GM18873 (cell line): Measurements from ENCODE around the gene VCL.
"Not testable (repeated sequence)": the region's sequence is repeated elsewhere in the genome, so short reads cannot be mapped to it uniquely, and the experiment has no call there.

ENCODE experiments used
- ATAC-seq: cut with Tn5 transposase; IDR thresholded peaks from one replicate; pipeline ENCODE4 v1.9.1; 2021; ENCODE audit warnings: mild to moderate bottlenecking, moderate library complexity, moderate number of reproducible peaks; ENCODE audit not compliant: unreplicated experiment, low FRiP score

VCL gene

DNA sequence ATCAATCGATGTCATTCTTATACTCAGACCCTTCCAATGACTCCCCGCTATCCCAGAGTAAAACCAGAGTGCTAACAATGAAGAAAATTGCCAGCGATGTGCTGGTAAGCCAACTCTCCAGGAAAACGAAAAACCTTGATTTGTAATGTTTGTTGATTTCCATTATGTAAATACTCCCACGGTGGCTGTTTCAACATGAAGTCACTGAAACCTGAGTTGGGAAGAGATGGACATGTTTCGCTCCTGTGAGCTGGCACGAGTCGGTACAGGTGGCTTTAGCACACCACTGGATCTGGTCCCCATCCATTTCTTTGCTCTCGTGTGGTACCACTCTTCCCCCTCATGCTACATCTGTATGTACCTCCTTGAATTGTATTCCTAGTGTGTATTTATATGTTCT is 99.9 kb downstream of the VCL start:
- no peak for ATAC-seq

DNA sequence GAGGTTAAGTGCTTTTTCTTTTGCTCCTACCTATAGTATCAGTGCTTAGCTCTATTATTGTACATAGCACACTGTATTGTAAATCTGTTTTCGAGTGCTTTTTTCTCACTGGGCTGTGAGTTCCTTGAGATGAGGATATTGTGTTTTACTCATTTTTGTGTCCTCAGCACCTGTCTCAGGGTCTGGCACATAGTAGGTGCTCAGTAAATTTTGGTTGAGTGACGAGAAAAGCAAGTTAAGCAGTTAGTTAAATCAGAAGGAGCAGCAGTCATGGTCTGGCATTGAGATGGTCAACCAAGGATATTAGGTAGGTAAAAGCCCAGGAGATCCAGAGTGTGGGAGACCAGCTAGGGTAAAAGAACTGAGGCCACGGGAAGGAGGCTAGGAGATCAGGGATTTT is 101.5 kb downstream of the VCL start:
- no peak for ATAC-seq

DNA sequence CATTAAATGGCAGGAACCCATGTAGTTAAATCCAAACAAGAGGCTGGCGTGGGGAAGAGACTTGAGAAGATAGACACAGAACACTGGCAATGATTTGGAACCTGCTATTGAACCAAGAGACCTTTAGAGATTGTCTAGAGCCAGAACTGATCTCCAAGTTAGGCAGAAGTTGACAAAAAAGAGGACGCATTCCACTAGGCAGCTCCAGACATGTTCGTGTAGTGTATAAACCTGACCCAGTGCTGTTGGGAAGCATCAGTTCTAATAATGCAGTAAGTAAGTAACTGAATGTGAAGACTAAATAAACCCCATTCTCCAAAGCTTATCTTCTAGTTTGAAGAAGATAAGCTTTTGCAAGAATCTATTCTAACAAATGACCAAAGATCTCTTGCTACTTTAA is 101.9 kb downstream of the VCL start:
- ATAC-seq: no peak

DNA sequence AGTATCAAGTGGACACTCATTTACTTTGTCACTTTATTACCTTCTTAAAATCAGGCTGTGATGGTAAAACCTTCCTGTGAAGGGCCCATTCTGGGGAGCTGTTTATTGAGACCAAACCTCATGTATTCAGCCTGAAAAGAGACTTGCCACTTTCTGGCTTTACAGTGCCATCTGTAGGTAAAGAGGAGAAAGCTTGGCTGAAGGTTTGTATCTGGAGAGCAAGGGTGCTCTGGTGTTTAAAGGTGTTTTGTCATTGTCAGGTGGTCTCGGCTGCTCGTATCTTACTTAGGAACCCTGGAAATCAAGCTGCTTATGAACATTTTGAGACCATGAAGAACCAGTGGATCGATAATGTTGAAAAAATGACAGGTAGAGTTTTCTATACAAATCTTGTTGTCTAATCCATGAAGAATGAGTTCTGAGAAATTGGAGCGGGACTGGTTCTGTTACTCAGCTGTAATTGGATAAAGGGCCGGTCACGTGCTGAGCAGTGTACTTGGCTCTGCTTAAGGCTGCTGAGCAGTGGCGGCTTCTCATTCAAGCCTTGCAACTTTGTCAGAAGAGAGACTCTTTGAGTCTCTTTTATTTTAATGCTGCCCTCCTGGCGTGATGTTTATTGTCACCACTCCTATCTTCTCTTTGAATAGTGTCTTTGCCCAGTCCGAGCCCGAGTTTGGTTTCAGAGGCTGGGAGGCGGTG is 105.8 kb downstream of the VCL start:
- no peak for ATAC-seq

DNA sequence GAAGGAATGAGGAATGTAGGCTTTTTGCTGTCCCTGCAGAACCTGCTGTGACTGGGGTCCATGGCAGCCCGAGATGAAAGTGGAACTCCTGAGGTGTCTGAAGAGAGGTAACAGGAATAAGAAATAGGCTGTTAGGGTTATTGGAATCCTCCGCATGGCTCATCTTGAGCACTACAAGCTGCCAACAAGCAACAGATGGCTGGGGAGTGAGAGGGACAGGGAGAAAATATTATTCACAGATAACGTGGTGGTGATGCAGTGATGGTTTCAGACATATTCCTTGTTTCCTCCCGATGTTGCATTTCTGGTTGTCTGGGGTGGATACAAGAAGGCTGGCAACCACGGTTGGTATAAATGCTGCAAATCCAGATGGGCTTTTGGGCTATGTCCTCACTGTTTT is 106.6 kb downstream of the VCL start:
- no peak for ATAC-seq

DNA sequence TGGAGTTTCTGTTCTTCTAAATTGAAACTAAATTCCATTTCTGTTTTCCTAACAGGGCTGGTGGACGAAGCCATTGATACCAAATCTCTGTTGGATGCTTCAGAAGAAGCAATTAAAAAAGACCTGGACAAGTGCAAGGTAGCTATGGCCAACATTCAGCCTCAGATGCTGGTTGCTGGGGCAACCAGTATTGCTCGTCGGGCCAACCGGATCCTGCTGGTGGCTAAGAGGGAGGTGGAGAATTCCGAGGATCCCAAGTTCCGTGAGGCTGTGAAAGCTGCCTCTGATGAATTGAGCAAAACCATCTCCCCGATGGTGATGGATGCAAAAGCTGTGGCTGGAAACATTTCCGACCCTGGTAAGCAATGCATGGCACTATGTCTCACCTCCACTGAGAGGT is 107.1 kb downstream of the VCL start:
- no peak for ATAC-seq

DNA sequence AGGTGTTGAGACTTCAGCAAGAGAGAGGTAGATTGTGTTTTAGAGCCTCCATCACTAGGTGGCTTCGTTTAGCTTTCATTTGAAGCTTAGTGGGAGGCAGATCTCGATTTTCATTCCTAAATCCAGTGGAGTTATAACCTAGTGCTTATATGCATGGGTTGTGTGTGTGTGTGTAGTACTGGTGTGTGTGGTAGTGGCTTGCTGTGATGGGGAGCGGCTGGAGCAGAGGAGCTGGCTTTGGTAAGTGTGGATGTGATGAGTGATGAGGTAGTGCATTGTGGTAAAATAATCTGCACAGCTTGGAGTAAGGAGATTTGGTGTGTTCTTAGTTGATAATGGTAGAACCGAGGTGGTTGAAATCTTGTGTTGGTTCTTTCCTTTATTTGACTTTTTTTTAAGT is 109.5 kb downstream of the VCL start:
- no peak for ATAC-seq

DNA sequence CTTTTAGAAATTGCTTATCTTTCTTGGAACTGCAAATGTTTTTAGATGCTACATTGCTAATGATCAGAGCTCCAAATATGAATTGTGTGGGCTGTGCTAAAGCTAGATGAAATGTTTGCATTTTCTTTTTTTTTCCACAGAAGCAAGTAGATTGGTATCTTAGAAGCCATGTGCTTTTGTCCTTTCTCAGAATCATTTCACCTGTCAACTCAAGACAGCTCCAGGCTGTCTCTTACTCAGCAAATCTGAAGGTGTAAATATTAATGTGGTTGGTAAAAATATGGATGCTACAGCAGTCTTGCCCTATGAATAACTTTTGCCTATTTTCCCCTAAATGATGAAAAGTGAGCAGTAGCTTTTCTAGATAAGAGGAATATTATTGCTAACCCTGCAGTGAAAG is 111.5 kb downstream of the VCL start:
- ATAC-seq: no peak

DNA sequence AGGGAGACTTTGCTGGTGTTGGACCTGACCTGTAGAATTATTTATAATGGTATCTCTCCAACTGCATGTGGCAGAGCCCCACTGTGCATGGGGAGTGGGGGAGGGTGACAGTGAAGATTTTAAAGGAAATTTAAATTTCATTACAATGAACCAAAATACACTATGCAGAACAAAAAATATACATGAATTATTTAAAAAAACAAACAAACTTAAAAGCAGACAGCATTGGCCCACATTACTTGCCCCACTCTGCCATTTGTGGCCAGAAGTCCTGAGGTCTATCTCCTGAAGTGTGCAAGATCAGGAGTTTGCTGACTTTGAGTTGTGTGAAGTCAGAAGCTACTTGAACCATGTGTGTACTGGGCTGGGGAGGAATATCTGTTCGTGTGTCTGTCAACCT is 112.2 kb downstream of the VCL start:
- ATAC-seq: no peak

DNA sequence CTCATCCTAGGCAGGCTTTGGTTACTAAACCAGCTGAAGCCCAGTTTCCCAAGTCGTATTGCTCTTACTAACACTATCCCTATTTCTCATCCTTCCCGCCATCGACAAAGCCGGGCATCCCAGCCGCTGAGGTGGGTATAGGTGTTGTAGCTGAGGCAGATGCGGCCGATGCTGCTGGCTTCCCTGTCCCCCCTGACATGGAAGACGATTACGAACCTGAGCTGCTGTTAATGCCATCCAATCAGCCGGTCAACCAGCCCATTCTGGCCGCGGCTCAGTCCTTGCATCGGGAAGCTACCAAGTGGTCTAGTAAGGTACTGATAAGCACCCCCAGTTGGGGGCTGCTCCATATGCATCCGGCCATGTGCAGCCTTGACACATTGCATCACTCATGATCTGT is 113.9 kb downstream of the VCL start:
- ATAC-seq: no peak

DNA sequence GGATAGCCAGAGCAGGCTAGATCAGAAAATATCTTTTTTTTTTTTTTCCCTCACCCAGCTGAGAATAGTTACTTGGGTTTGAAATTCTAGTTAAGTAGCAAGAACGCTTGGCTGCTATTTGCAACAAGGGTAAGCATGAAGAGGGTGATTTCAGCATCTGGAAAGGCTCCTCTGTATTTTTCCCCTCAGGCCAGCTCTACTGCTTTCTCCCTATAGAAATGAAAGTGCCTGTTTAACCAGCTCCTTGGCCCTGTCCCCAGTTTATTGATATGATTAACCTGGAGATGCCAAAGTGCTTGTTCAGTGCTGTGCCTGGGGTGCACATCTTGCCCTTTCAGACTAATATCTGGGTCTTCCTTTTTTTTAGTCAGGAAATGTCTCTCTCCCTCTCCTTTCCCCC is 115.6 kb downstream of the VCL start:
- no peak for ATAC-seq

DNA sequence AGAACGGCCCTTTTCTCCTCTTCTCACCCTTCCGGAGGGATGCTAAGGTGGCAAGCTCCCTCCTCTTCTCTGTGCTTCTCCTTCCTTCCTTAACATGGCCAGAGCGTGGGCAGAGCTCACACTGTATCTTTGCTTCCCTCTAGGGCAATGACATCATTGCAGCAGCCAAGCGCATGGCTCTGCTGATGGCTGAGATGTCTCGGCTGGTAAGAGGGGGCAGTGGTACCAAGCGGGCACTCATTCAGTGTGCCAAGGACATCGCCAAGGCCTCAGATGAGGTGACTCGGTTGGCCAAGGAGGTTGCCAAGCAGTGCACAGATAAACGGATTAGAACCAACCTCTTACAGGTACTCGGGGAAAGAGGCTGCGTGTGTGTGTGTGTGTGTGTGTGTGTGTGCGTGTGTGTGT is 116.1 kb downstream of the VCL start:
- no peak for ATAC-seq

DNA sequence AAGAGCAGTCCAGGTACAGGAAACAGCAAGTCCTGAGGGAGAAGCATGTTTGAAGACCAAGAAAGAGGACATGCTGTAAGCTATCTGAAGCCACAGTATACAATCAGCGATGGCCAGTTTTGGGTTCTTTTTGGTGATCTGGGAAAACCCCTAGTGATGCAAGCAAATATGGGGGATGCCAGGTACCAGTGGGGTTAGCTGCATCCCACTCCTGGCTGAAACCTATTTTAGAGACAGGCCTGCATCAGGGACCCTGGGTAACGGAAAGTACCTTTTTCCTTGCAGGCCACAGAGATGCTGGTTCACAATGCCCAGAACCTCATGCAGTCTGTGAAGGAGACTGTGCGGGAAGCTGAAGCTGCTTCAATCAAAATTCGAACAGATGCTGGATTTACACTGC is 119.8 kb downstream of the VCL start:
- ATAC-seq: no peak

DNA sequence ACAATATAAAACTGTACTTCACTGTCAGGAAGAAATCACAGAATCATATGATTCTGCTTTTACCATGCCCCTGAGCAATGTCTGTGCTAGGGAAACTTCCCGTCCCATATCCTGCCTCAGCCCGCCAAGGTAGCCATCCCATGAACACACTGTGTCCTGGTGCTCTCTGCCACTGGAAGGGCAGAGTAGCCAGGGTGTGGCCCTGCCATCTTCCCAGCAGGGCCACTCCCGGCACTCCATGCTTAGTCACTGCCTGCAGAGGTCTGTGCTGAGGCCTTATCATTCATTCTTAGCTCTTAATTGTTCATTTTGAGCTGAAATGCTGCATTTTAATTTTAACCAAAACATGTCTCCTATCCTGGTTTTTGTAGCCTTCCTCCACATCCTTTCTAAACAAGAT is 120.9 kb downstream of the VCL start:
- no peak for ATAC-seq

DNA sequence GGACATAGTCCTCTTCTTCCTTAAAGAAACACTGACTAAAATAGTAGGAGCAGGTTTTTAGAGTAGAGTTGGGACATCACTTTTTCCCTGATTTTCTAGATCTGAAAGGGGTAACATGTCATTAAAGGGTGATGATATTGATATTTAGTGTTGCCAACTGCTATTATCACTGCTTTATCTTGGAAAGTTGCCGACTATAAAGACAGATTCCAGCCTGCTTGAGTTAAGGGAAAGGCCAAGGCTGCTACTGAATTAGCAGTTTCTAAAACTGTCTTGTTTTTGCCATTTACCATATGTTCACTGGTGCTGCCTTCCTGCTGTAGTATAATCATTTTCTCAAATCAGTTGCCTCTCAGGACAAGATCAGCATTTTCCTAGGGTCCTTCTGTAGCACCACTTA is 123.0 kb downstream of the VCL start:
- no peak for ATAC-seq

DNA sequence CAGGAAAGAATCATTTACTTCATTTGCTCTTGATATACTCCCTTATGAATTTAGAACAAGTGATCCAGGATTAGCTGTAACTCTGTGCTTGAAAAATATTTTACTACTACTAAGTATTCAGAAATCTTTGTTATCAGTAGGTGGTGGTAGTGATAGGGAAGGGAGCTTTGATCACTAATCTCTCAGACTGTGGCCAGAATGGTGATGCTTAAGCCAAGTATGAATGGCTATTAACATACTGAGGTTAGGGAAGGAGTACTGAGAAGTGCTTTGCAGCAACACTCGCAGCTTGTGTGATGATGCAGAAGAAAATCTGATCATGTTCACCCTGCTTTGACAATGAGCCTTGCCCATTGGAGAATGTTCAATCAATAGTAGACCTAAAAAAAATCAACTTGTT is 123.5 kb downstream of the VCL start:
- ATAC-seq: no peak

DNA sequence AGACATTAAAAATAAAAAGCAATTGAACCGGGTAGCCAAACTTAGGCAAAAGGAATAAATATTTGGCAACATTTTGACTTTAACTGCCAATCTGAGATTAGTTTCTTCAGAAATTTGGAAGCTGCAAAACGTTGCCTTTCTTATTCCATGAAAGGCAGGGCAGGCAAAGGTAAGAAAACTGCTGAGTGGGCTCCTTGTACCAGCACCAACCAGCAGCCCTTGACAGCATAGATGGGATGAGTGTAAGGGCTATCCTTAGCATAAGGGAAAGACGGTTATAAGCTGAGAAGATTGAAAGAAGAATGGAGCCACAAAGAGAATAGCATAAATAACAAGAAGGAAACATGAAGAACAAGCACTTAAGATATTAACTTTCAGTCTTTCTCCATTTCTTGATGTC is 124.1 kb downstream of the VCL start:
- no peak for ATAC-seq

DNA sequence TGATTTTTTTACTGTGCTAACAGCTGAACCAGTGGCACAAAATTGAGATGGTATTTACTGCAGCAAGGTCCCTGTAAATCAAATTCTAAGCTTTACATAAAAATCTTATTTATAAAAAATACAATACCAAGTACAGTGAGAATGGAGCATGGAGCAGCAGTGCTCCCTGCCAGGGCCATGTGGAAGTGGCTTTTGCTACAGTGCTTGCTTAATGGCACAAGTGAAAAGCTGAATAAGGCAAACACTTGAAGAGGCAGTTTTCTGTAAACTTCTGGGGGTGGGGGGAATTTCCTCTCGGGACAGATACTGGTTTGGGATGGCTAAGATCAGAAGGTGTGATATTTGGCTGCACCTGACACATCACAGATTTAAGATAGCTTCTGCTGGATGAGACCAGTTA is 125.2 kb downstream of the VCL start:
- no peak for ATAC-seq

DNA sequence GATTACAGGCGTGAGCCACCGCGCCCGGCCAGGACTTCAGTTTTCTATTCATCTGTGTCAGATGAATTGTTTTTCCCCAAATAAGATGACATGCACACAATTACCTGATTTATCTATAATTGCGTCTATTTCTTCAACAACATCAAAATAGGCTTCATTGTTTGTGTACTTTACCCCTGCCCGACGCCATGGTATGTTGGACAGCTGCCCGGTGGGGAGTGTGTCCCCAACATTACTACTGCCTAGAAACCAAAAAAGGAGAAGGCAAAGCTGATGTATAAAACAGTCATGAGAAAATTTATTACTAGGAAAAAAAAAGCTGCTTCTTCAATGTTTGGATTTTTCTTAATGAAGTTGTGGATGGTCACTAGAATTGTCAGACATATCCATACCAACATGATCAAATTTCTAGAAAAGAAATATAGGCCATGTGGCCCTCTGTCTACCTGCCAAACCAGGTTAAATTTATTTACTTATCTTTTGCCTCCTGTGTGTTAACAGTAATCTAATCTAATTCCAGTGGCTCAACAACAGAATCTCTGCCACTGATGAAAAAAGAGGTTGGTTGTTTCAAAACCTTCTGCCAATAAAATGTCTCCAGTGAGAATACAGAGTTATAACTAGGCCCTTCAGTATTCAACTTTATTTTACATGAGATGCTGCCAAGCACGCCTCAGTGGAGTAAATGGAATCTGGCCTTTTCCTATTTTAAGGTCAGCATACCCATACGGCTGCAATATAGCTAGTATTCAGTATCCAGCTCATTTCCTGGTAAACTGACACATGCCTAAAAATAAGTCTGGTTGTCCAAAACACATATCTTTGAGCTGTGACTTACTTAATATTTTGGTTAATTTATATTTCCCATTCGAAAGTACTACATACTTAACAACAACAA is 136.3 kb downstream of the VCL start:
- ATAC-seq: no peak

DNA sequence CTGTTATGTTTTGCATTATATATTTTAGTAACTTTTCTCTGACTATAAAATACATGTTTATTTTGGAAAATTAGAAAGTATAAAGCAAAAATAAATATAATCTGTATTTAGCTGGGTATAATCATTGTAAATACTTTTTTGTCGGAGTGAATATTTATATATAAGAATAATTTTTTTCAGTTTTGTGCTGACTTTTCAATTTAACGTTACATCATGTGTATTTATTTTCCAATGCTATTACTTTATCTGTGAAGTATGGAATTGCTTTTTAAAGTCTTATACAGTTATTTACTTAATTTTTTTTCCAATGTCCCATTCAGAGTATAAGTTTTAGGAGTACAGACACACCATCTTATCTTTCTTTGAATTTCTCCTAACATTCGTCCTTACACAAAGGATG is 137.5 kb downstream of the VCL start:
- no peak for ATAC-seq

DNA sequence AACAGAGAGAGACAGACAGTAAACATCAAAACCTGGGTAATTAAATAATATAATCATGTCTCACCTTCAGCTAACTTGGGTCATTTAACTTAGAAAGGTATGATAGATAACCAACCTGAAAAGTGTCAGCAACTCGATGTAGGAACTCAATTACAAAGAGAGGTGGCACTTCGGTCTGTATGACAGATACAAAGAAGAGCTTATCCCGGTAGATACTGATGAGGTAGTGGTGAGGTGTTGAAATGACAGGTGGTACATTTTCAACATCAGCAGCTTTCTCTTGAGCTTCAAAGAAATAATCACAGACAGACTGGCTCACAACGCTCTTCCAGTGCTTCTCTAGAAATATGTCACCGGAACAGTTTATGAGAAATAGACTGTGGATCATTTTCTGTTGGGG is 140.1 kb downstream of the VCL start:
- no peak for ATAC-seq

DNA sequence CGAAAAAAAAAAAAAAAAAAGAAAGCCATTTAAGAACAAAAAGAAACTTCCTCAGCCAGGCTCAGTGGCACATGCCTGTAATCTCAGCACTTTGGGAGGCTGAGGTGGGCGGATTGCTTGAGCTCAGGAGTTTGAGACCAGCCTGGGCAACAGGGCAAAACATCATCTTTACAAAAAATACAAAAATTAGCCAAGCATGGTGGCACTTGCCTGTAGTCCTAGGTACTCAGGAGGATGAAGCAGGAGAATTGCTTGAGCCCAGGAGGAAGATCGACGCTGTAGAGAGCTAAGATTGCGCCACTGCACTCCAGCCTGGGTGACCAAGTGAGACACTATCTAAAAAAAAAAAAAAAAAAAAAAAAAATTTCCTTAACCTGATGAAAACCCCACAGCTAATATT is 140.7 kb downstream of the VCL start:
- ATAC-seq: not testable (repeated sequence)
